Cerebellar nuclear complex (tissue), 1 donor: ENCODE results near the gene HDLBP.

Experiments used
- DNase-seq, 2 experiments: peaks; one replicate each; lab custom pipeline; 2025; lab: John Stamatoyannopoulos, UW

HDLBP gene

DNA sequence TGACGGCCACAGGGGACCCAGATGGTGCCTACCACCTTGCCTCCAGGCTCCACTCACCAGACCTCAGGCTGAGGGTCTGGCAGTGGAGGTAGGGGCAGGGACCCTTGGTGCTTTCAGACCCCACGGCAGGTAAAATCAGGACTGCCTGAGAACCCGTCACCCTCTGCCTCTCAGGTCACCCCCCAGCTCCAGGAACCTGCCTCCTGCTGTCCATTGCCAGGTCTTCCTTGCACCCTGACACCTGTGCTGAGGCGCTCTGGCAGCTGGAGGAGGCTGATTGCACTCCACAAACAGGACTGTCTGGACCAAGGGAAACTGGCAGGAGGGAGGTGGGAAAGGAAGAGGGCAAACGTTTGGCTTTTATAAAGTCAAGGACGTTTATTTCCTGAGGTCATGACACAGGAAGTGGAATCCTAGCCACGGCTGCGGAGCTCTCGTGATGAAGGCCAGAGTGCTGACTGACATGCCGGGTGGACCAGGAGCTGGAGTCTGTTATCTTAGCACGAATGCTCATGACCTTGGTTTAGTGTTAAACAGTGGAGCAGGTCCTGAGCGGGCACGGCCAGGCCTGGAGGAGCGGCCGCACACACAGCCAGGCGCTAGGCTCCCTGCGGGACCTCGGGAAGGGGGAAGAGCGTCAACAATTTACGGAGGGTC lies 86.5 kb downstream of the HDLBP start:
- DNase-seq, result no peak

DNA sequence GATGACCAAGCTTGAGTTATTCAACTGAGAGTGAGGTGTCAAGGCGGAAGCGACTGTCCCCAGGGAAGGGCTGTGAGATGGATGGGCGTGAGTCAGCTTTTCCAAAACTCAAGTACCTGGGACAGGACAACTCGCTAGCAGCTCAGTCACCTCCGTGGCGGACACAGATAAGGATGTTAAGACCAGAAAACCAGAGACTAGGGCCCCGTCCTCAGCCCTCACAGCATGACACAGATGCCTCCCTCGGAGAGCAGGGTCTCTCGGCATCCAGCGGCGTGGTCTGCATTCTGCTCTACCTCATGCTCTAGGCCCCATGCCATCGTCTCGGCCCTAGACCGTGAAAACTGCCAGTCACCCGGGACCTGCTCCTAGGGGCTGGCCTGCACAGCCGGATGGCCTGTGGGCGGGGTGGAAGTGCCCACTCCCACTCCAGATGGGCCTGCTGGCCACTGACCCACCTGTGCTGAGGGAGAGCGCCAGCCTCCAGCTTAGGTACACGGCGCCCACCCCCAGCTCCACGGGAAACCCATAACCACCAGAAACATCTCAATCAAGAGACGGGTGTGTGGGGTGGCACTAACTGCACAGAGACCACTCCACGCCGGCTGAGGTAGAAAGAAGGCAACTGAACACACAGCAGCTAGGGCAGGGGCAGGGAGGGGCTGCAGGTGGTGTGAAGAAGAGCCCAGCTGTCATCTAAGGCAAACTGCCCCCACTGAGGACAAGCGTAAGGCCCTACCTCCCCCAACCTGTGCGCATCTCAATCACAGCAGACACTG lies 87.2 kb downstream of the HDLBP start:
- DNase-seq, result no peak

DNA sequence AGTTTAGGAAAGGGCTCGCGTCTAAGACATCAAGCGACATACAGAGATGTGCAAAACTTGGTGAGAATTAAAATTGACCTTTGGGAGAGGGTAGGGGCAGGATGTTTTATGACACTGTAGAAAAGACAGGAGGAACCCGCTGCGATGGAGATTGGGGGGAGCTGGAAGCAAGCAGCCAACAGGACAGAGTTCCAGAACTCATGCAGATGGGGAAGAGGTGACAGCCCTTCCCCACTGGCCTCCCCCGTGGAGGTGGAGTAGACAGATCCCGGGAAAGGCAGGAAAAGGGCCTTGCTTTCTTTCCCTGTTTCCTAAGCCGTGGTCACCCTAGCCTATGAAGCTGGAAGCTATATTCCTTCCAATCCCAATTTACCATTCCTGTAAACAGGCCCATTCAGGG lies 87.9 kb downstream of the HDLBP start:
- DNase-seq, result no peak

DNA sequence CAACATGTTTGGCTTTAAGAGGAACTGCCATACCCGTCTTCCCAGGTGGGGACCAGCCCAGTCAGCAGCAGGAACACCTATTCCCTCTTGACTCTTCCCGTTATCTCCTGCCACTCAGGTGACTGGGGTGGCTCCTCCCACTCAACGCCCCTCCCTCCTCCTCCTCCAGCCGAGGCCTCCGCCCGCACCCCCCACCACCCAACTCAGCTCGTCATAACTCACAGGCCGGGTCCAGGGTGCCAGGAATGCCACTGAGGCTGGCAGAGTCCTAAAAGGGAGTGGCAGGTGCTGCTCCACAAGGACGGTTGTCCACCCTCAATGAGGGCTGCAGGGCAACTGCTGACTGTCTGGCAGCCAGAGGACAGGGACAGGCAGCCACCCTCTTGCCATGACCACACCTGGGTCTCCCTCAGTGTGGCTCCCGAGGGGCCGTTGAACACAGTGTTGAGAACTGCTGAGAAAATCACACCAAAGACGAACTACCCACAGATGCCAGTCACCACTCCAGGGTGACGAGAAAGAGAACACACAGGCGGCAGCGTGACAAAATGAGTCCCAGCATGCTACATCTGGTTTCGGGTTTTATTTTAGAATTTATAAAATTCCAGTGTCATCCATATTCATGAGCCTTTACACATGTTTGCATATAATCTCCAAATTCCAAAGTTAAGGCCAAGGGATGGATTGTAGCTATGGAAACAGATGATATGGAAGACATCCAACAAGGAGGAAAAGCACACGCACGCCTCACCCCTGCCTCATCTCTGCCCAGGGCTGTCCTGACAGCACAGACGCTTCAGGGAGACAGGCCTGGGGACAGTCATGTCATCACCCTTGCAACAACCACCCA lies 88.5 kb downstream of the HDLBP start:
- no peak for DNase-seq

DNA sequence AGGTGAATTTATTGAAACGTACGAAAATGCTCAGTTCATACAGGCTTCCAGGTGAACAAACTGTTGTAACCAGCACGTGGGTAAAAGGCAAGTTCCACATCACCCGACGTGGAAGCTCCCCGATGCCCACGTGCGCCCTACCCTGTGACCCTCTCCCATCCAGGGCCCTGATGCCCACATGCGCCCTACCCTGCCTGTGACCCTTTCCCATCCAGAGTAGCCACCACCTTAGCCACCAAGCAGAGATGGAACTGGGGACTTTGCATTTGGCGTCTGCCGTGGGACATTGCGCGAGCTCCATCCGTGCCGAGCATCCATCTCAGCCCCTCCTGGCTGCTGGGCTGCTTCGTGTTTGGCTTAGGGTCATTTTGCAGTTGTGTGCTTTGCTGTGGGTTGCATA lies 89.5 kb downstream of the HDLBP start:
- DNase-seq, result no peak

DNA sequence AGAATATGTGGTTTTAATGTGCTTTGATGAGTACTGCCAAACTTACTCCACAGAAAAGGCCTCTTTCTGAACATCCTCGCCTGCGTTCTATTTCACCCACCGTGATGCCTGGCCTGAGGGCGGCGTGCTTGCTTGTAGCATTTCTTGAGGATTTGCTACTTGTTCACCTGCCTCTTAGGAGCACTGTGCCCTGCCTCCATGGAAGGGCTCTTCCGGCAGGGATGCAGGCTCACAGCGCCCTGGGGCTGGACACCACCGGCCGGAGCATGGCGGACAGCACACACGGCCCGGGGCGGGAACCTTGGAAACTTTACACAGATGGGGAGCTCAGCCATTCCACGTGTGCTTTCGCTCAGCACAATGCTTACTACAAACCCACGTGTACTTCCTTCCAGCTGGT lies 89.9 kb downstream of the HDLBP start:
- DNase-seq, result no peak

DNA sequence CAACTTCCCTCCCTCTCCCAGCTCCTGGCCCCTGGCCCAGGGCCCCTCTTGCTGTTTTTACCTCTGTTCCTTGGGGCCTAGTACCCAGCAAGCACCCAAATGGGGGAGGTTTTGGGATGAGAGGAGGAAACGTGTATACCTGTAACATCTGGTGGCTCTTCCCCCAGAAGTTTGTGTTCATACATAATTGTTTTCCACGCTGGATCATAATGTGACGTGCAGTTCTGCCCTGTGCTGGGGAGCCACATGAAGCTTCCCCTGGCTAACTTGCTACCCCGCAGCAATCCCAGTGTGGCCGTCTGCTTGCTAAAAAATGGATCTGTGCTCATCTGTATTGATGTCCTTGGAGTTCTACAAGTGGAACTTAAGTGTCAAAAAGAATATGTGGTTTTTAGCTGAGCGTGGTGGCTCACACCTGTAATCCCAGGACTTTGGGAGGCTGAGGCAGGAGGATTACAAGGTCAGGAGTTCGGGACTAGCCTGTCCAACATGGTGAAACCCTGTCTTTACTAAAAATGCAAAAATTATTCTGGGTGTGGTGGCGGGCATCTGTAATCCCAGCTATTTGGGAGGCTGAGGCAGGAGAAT lies 90.5 kb downstream of the HDLBP start:
- no peak for DNase-seq

DNA sequence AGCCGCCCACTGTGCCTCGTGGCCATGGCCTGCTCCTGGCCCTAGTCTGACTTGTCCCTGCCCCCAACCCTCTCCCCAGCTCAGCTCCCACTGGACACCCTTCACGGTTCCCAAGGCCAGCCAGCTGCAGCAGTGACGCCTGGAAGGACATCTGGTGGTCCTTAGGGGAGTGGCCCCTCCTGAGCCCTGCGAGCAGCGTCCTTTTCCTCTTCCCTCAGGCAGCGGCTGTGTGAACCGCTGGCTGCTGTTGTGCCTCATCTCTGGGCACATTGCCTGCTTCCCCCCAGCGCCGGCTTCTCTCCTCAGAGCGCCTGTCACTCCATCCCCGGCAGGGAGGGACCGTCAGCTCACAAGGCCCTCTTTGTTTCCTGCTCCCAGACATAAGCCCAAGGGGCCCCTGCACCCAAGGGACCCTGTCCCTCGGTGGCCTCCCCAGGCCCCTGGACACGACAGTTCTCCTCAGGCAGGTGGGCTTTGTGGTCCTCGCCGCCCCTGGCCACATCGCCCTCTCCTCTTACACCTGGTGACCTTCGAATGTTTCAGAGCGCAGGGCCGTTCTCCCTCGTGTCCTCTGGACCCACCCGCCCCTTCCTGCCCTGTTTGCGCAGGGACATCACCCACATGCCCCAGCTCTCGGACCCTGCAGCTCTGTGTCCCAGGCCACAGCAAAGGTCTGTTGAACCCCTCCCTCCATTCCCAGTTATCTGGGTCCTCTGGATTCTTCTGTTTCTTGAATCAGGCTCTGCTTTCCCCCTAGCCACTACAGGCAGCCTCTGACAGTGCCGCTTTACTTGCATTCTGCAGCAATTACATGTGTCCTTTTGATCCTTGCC lies 91.2 kb downstream of the HDLBP start:
- DNase-seq, result peak in 1 of 2 experiments; percentile 1

DNA sequence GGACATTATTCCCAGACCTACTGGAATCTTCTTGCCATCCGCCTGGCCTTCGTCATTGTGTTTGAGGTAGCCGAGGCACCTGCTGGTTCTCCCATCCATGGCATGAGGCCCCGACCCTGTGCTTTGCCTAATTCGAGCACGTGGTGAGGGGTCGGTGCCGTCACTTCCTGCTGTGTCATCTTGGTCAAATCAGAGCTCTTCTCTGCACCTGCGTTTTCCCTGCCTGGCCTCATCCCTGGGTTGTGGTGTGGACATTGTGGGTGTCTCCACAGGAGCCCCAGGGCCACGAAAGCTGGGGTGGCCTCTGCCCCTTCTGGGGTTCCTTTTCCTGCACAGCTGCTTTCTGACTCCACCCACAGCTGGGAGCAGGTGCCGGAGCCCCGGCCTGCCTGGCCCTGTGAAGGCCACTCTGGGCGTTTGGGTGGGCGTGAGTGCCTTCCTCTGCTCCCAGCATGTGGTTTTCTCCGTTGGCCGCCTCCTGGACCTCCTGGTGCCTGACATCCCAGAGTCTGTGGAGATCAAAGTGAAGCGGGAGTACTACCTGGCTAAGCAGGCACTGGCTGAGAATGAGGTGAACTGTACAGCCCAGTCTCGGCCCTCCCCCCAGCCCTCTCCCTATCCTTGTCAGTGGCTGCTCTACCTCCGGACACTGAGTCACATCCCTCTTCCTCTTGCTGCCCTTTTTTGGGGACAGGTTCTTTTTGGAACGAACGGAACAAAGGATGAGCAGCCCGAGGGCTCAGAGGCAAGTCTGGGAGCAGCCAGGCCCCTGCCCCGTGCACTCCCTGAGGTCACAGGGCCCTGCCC lies 92.1 kb downstream of the HDLBP start:
- no peak for DNase-seq

DNA sequence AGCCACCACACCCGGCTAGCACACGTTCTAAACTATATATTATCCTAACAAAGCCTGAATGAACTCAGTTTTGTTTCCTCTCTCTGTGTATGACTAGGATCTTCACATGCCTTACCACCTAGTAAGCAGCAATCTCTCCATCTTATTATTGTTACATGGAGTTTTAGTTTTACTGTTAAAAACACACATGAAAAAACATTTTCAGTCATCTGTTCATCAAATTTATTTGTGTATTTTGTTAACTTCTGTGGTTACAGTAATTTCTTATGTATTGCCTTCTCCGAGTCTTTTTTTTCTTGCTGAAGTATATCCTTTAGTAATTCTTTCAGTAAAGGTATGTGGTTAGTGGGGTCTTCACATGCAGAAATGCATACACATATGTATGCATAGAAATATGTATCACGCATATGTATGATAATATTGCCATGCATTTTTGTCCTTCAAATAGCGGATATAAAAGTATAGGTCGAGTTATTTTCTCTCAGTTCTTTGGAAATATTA lies 95.6 kb downstream of the HDLBP start:
- DNase-seq, result no peak

DNA sequence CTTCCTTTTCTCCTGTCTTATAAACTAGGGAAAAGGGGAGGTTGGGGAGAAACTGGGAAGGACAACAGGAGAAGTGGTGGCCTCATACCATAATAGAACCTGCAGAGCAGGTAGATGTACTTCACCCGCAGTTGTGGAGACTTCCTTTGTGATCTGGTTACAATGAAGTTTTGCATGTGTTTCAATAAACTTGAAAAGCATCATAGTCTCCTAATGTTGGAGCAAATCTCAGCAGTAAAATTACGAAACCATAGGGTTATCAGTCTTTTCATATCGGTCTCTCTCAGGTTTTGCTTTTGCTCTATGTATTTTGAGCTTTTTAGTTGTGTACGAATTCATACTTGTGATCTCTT lies 96.5 kb downstream of the HDLBP start:
- peak in 1 of 2 experiments; percentile 1 for DNase-seq

DNA sequence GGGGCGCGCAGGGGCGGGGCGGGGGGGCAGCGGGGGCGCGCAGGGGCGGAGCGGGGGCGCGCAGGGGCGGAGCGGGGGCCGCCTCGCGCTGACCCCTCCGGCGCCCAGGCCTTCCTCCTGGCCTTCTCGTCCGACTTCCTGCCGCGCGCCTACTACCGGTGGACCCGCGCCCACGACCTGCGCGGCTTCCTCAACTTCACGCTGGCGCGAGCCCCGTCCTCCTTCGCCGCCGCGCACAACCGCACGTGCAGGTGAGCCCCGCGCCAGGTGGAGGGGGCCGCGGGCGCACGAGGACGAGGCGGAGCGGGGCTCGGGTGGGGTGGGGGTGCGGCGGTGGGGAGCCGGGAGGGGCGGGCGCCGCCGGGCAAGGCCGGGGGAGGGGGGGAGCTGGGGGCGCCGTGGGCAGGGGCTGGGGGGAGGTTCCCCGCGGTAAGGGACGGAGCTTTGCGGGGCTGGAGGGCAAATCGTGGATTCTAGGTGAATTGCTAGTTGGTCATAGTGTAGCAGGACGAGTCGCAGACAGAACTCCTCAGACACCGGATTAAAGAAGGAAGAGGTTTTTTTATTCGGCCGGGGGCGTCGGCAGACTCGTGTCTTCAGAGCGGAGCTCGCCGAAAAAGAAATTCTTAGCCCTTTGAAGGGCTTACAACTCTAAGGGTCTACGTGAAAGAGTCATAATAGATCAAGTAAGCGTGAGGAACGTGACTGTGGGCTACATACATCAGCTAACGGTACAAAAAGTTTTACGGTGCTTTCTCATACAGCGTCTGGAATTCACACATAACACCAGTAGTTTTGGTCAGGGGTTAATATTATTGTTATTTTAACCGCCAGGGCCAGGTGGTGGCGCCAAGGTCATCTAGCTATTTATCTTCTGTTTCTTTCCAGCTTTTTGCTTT lies 97.1 kb downstream of the HDLBP start:
- no peak for DNase-seq

DNA sequence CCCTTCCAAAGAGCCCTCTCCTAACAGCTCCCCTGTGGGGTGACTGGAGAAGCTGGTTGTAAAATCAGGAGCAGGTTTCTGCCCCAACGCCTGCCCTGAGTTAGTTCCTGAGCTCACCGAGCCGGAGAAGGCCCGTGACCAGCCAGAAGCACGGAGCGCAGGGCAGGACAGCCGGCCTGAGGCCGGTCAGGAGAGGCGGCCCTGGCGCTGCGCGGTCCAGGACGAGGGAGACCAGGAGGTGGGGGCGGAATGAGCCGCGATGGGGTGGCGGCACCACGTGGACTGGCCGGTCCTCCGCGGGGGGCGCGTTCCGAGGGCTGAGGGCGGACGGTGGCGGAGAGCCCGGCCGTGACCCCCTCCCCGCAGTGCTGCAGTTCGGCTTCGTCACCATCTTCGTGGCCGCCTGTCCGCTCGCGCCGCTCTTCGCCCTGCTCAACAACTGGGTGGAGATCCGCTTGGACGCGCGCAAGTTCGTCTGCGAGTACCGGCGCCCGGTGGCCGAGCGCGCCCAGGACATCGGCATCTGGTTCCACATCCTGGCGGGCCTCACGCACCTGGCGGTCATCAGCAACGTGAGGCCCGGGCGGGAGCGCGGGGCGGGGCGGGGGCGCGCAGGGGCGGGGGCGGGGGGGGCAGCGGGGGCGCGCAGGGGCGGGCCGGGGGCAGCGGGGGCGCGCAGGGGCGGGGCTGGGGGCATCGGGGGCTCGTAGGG lies 98.0 kb downstream of the HDLBP start:
- DNase-seq, result peak in 1 of 2 experiments; percentile 20

DNA sequence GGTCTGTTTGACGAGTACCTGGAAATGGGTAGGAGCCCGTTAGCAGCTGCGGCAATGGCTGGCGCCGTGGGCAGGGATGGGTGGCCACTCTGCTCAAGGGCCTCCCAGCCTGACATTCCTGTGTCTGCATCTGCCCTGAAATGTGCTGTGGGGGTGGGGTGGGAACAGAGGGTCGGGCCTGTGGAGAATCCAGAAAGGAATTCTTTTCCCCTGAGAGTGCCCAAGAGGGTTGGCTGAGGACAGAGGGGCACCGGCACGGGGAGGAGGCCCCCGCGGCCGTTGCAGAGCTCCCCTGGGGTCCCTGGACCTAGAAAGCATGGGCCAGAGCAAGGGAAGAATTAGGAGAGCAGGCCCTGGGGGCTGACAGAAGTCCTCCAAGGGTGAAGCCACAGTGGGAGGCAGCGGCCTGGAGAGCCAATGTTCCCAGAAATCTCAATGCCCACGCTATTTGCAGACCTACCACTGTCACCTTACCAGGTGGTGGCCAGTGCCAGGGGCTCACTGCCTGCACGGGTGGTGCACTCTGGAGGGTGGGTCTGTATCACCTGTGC lies 99.2 kb downstream of the HDLBP start:
- DNase-seq, result no peak

DNA sequence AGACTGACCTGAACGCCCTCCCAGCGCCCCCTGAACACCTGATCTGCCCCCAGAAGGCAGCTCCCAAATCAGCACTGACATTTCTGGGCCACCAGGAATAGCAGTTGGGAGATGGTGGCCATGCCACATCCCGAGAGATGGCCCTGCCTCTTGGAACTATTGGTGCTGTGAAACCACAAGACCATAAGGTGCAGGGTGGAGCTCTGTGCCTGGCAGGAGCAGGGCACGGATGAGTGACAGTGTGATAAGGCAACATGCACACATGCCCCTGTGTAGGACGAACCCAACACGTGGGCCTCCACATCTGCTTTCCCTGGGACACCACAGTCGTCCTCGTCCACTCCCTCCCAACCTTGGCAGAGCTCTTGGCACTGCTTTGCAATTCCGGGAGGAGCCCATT lies 100.1 kb downstream of the HDLBP start:
- DNase-seq, result no peak

DNA sequence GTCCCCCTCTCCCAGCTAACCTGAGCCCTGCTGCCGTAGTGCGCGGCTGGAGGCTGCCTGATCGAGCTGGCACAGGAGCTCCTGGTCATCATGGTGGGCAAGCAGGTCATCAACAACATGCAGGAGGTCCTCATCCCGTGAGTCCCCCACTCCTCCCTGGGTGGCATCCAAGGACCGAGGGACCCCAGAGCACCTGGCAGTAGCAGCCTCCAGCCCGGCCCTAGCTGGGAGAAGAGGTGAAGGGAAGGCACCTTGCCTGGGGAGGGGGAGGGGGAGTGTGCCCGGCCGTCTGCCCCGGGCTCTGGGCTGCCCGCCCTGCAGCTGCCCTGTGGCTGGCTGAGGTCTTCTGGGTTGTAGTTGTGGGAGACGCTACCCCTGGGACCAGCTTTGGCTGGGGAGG lies 100.7 kb downstream of the HDLBP start:
- DNase-seq, result no peak

DNA sequence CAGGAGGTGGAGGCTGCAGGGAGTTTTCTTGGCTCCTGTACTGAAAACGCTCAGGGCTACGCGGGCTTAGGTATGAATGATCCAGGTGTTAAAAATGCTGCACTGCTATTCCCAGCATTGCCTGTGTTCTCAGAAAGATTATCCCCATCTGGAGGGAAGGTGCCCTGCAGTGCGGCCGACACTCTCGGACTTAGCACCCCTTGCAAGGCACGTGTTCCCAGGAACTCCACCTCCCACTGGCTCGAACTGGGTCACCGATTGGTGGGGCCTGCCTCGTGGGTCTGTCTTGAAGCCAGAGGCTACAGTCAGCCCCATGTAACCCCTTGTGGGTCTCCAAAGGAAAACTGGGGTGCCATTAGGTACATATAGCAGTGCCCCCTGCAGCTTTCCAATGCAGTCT lies 101.3 kb downstream of the HDLBP start:
- DNase-seq, result no peak

DNA sequence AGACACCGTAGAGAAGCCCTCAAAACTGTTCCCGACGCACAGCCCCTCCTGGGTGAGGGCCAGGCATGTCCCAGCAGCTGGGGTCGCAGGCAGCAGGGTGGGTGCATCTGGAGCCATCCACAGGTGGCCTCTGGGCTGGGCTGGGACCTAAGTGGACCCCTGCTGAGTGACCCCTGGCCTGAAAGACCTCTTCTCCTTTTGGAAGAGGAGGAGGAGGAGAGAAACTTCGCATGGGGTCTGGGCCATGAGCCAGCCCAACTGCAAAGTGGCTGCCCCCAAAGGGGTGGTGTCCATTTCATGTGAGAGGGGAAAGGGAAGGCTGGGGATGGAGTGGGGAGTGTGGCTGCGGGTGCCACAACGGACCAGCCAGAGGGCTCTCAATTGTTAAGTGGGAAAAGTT lies 101.9 kb downstream of the HDLBP start:
- no peak for DNase-seq

DNA sequence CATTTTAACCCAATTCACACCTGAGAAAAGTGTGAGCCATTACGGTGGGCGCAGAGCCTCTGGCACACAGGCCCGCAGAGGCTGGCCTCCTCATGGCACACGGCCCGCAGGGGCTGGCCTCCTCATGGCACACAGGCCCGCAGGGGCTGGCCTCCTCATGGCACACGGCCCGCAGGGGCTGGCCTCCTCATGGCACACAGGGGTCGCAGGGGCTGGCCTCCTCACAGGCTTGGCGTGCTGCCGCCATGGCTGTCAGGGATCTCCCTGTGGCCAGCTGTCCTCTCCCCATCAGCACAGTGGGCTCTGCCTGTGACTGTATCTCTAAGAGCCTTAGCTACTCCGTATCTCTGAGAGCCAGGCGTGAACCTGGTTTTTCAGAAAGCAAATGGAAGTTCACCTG lies 102.4 kb downstream of the HDLBP start:
- no peak for DNase-seq
